Cardiac muscle cell (in vitro differentiated cells and primary cell): ENCODE results near the gene MYO1C. TPM values are rescaled to one million over a fixed set of nuclear protein-coding genes. Genes with fewer than 3 reads are reported as not detected.
A peak's percentile ranks its signal among the peaks of the same experiment; 100 is the strongest.

Experiments used
- DNase-seq, 2 donors: peaks; one replicate each; pipeline versions ENCODE4 v3.0.0 to v3.0.0-alpha.2; 2010 to 2017; ENCODE audit warnings: low read depth in 1 of 2, low spot score in 1 of 2
- H3K27ac ChIP-seq: fragments of 200-600 bp; sonication (generic); 2 replicates; pipeline ENCODE4 v1.5.1; 2016
- H3K27me3 ChIP-seq: fragments of 200-600 bp; sonication (generic); 2 replicates; pipeline ENCODE4 v1.6.0; 2016; ENCODE audit warnings: control low read depth
- H3K36me3 ChIP-seq: fragments of 200-600 bp; sonication (generic); 2 replicates; pipeline ENCODE4 v1.5.1; 2016; ENCODE audit warnings: control low read depth
- H3K4me1 ChIP-seq: fragments of 200-600 bp; sonication (generic); 2 replicates; pipeline ENCODE4 v1.8.1; 2017; ENCODE audit warnings: low read depth, mild to moderate bottlenecking, mixed run types
- H3K4me3 ChIP-seq: fragments of 200-600 bp; sonication (generic); 2 replicates; pipeline ENCODE4 v1.5.1; 2016; ENCODE audit warnings: mild to moderate bottlenecking
- H3K9me3 ChIP-seq: fragments of 200-600 bp; sonication (generic); 2 replicates; pipeline ENCODE4 v1.5.1; 2017; ENCODE audit warnings: low read depth, mild to moderate bottlenecking, control low read depth
- CTCF ChIP-seq: IDR thresholded peaks from 2 replicates; pipeline ENCODE4 v1.5.1; 2012; ENCODE audit warnings: low read depth, mild to moderate bottlenecking, low read length
- polyA plus RNA-seq: library from polyadenylated mRNA; unstranded; fragments of >200 nt; fragmentation: Nextera tagmentation; extraction: Ambion mirVana; gene quantifications from 2 replicates; pipeline ENCODE4 v1.2.1, GENCODE V29; 2016
- total RNA-seq: library from RNA; depleted of rRNA; stranded (reverse); fragments of >200 nt; gene quantifications from 2 replicates; pipeline ENCODE4 v1.2.3, GENCODE V29; 2016

Gene MYO1C
- total and polyA plus RNA-seq, 2 experiments from 2014 or later: 34.1 to 63.9 TPM

- no peak overlapping the region for H3K27ac ChIP-seq
- H3K36me3 ChIP-seq: no peaks in the 10 kb centered on the region
- no peak for DNase-seq
- no peak overlapping the region for H3K4me3 ChIP-seq
- peaks cover 3% of the 10 kb centered on the region for H3K4me1 ChIP-seq
- H3K27me3 ChIP-seq: no peaks in the 10 kb centered on the region
- TF ChIP-seq CTCF: no peak
- no peaks in the 10 kb centered on the region for H3K9me3 ChIP-seq
Measured at GRCh38 chr17:1495265-1495989, 2.9 kb upstream of the MYO1C start.

GRCh38 chr17:1494736-1495253 lies 2.3 kb upstream of the MYO1C start:
- H3K27ac ChIP-seq: no peak overlapping the region

GRCh38 chr17:1494203-1494602 lies 1.7 kb upstream of the MYO1C start:
- Histone ChIP-seq H3K4me1 (peaks cover 3% of the 10 kb centered on the region), H3K4me3 (no peak overlapping the region), H3K36me3 (no peaks in the 10 kb centered on the region), H3K27me3 (no peaks in the 10 kb centered on the region), H3K9me3 (no peaks in the 10 kb centered on the region), H3K27ac (no peak overlapping the region)
- no peak for TF ChIP-seq CTCF
- DNase-seq: no peak

More at GRCh38 chr17:1494736-1495253, 2.3 kb upstream of the MYO1C start:
- Histone ChIP-seq H3K27me3 (no peaks in the 10 kb centered on the region), H3K36me3 (no peaks in the 10 kb centered on the region), H3K4me1 (peaks cover 3% of the 10 kb centered on the region), H3K9me3 (no peaks in the 10 kb centered on the region), H3K4me3 (no peak overlapping the region)
- DNase-seq: no peak
- TF ChIP-seq CTCF: no peak

- H3K9me3 ChIP-seq: no peaks in the 10 kb centered on the region
- TF ChIP-seq CTCF: no peak
- H3K4me1 ChIP-seq: peaks cover 3% of the 10 kb centered on the region
- no peak overlapping the region for H3K4me3 ChIP-seq
- H3K36me3 ChIP-seq: no peaks in the 10 kb centered on the region
- DNase-seq: peak in 1 of 2 donors; percentile 23
- H3K27me3 ChIP-seq: no peaks in the 10 kb centered on the region
- H3K27ac ChIP-seq: no peak overlapping the region
Measured at GRCh38 chr17:1493291-1493980, 950 bp upstream of the MYO1C start.

GRCh38 chr17:1491443-1492248 lies 840 bp downstream of the MYO1C start:
- Histone ChIP-seq H3K27ac (peak overlapping the region; percentile 71), H3K4me3 (peak overlapping the region; percentile 62), H3K4me1 (peaks cover 3% of the 10 kb centered on the region), H3K9me3 (no peaks in the 10 kb centered on the region), H3K36me3 (no peaks in the 10 kb centered on the region), H3K27me3 (no peaks in the 10 kb centered on the region)
- no peak for TF ChIP-seq CTCF
- peak; percentile 66 to 82 for DNase-seq
